Fibroblast of mammary gland (primary cell): ENCODE results near the gene NUMB.

Experiments used
- DNase-seq: peaks from one replicate; pipeline ENCODE4 v3.0.0-alpha.2; 2010; ENCODE audit warnings: low read depth
- H3K4me3 ChIP-seq: 2 replicates; pipeline ENCODE4 v1.5.1; 2011; ENCODE audit warnings: low read depth, mild to moderate bottlenecking, low read length, moderate library complexity; ENCODE audit not compliant: control insufficient read depth
- CTCF ChIP-seq: conservative IDR thresholded peaks from 2 replicates; pipeline ENCODE4 v1.5.1; 2011; ENCODE audit warnings: low read depth, low read length, inconsistent platforms; ENCODE audit not compliant: control insufficient read depth, insufficient read depth

NUMB gene

GRCh38 chr14:73277376-73277775 is 181.0 kb downstream of the NUMB start:
- no peak for TF ChIP-seq CTCF
- DNase-seq: no peak
- no peak overlapping the region for H3K4me3 ChIP-seq

GRCh38 chr14:73276836-73277235 is 181.5 kb downstream of the NUMB start:
- TF ChIP-seq CTCF: no peak
- H3K4me3 ChIP-seq: no peak overlapping the region
- no peak for DNase-seq

- no peak for TF ChIP-seq CTCF
- no peak overlapping the region for H3K4me3 ChIP-seq
- DNase-seq: no peak
These were observed 184.5 kb downstream of the NUMB start for GRCh38 chr14:73273799-73274198.

- DNase-seq: no peak
- no peak overlapping the region for H3K4me3 ChIP-seq
- TF ChIP-seq CTCF: no peak
These were observed 186.0 kb downstream of the NUMB start for GRCh38 chr14:73272393-73272792.

GRCh38 chr14:73269729-73270531 is 188.4 kb downstream of the NUMB start:
- DNase-seq: peak; percentile 36
- TF ChIP-seq CTCF: no peak
- no peak overlapping the region for H3K4me3 ChIP-seq

- DNase-seq: no peak
- TF ChIP-seq CTCF: no peak
- no peak overlapping the region for H3K4me3 ChIP-seq
These were observed 190.9 kb downstream of the NUMB start for GRCh38 chr14:73267474-73267873.
